ENCODE measurements around the gene PRRT4. TPM values are rescaled to one million over a fixed set of nuclear protein-coding genes. Genes with fewer than 3 reads are reported as not detected.

Gene PRRT4
- 0.73 TPM in 1 of 2 replicates, not detected in the other for total RNA-seq (2014; rRNA removed; shearing (Covaris generic))
- 0.20 TPM in 1 of 2 replicates, not detected in the other for polyA plus RNA-seq (2015; cell fraction: cytosol; rRNA removed)
- polyA plus RNA-seq (2015; cell fraction: nucleus; rRNA removed): 0.11 TPM in 1 of 2 replicates, not detected in the other

- DNase-seq (ENCODE audit: low read depth): no peak
These were observed at the start of gene PRRT4 for GRCh38 chr7:128361411-128362379. Gene PRRT4, minus strand, starts transcription at chr7:128361690.

GRCh38 chr7:128410451-128410753 is 48.9 kb upstream of the PRRT4 start:
- no peak for DNase-seq (ENCODE audit: low read depth)

GRCh38 chr7:128409596-128410450 is 48.3 kb upstream of the PRRT4 start, which contains the start of gene IMPDH1:
Gene IMPDH1, minus strand, starts transcription at chr7:128409982. Its CDS starts 81 bp downstream, at chr7:128409901.
- peak; percentile 73 for DNase-seq (ENCODE audit: low read depth)

- DNase-seq (ENCODE audit: low read depth): no peak
These were observed 47.5 kb upstream of the PRRT4 start for GRCh38 chr7:128408709-128409595.

- no peak for DNase-seq (ENCODE audit: low read depth)
These were observed 46.5 kb upstream of the PRRT4 start for GRCh38 chr7:128407751-128408708.

- DNase-seq (ENCODE audit: low read depth): no peak
These were observed 45.7 kb upstream of the PRRT4 start for GRCh38 chr7:128407233-128407589.

GRCh38 chr7:128406314-128407232 is 45.1 kb upstream of the PRRT4 start:
- no peak for DNase-seq (ENCODE audit: low read depth)

- DNase-seq (ENCODE audit: low read depth): no peak
These were observed 44.2 kb upstream of the PRRT4 start for GRCh38 chr7:128405471-128406313.

- no peak for DNase-seq (ENCODE audit: low read depth)
These were observed 43.5 kb upstream of the PRRT4 start for GRCh38 chr7:128404886-128405470.

GRCh38 chr7:128404143-128404681 is 42.7 kb upstream of the PRRT4 start:
- no peak for DNase-seq (ENCODE audit: low read depth)

GRCh38 chr7:128403676-128404075 is 42.2 kb upstream of the PRRT4 start:
- no peak for DNase-seq (ENCODE audit: low read depth)

- DNase-seq (ENCODE audit: low read depth): no peak
These were observed 40.9 kb upstream of the PRRT4 start for GRCh38 chr7:128402356-128402755.

- DNase-seq (ENCODE audit: low read depth): no peak
These were observed 39.1 kb upstream of the PRRT4 start for GRCh38 chr7:128400566-128400965.

- no peak for DNase-seq (ENCODE audit: low read depth)
These were observed 38.5 kb upstream of the PRRT4 start for GRCh38 chr7:128399991-128400390.

GRCh38 chr7:128398841-128399135 is 37.3 kb upstream of the PRRT4 start:
- no peak for DNase-seq (ENCODE audit: low read depth)

- peak; percentile 52 for DNase-seq (ENCODE audit: low read depth)
These were observed 36.7 kb upstream of the PRRT4 start for GRCh38 chr7:128398016-128398840.

Measured in HT1080 (cell line).